OCI-LY7 (cell line): ENCODE data around the gene CARD8. TPM values are rescaled to one million over a fixed set of nuclear protein-coding genes. Genes with fewer than 3 reads are reported as not detected.

ENCODE experiments used
- BruUV-seq: library from RNA; stranded (reverse); fragments of 400-500 nt; replicated peaks from 2 replicates; lab custom pipeline; 2021; lab: Mats Ljungman, UMichigan
- CTCF ChIA-PET: fragments of 300-600 bp; sonication (Branson Sonifier 250); formaldehyde crosslinking; loops from one replicate; lab custom pipeline; 2022; ENCODE audit warnings: antibody characterized with exemption; ENCODE audit not compliant: unreplicated experiment; lab: Charles Lee
- POLR2A ChIA-PET: fragments of 300-600 bp; sonication (Branson Sonifier 250); formaldehyde crosslinking; loops from one replicate; lab custom pipeline; 2022; ENCODE audit warnings: antibody characterized with exemption; lab: Charles Lee
- DNase-seq: peaks from one replicate; pipeline ENCODE4 v3.0.0-alpha.2; 2015; ENCODE audit warnings: low spot score
- H2AFZ ChIP-seq: fragments of 200-600 bp; sonication (generic), shearing (Covaris generic); 2 replicates; pipeline ENCODE4 v1.6.1; 2014; ENCODE audit warnings: mild to moderate bottlenecking, antibody characterized with exemption, low read length, moderate library complexity
- H3K27ac ChIP-seq: fragments of 200-600 bp; sonication (generic); 2 replicates; pipeline ENCODE4 v1.5.1; 2014; ENCODE audit warnings: mixed run types, low read depth, mild to moderate bottlenecking, moderate library complexity, low read length, inconsistent platforms; ENCODE audit not compliant: poor library complexity, severe bottlenecking
- H3K36me3 ChIP-seq: fragments of 200-600 bp; sonication (generic); 2 replicates; pipeline ENCODE4 v1.6.1; 2014; ENCODE audit warnings: mild to moderate bottlenecking, antibody characterized with exemption, low read length, moderate library complexity, mixed read lengths; ENCODE audit not compliant: insufficient read depth
- H3K4me1 ChIP-seq: fragments of 200-600 bp; sonication (generic); 2 replicates; pipeline ENCODE4 v1.5.1; 2014; ENCODE audit warnings: mild to moderate bottlenecking, low read length; ENCODE audit not compliant: insufficient read depth, poor library complexity, severe bottlenecking
- H3K4me2 ChIP-seq: fragments of 200-600 bp; sonication (generic); 2 replicates; pipeline ENCODE4 v1.6.1; 2014; ENCODE audit warnings: mild to moderate bottlenecking, low read length
- H3K4me3 ChIP-seq: fragments of 200-600 bp; sonication (generic); 2 replicates; pipeline ENCODE4 v1.5.1; 2014; ENCODE audit warnings: mild to moderate bottlenecking, low read depth, low read length; ENCODE audit not compliant: poor library complexity, severe bottlenecking
- H3K79me2 ChIP-seq: fragments of 200-600 bp; sonication (generic); 2 replicates; pipeline ENCODE4 v1.6.1; 2016; ENCODE audit warnings: low read depth, mild to moderate bottlenecking, low read length, moderate library complexity, mixed read lengths; ENCODE audit not compliant: insufficient read depth
- H3K9me2 ChIP-seq: fragments of 200-600 bp; sonication (generic); 2 replicates; pipeline ENCODE4 v1.6.1; 2016; ENCODE audit warnings: mild to moderate bottlenecking, low read length, mixed read lengths; ENCODE audit not compliant: insufficient read depth
- H3K9me3 ChIP-seq: fragments of 200-600 bp; sonication (generic); 2 replicates; pipeline ENCODE4 v1.6.1; 2014; ENCODE audit warnings: mild to moderate bottlenecking, mixed run types, low read length, mixed read lengths
- H4K20me1 ChIP-seq: fragments of 200-600 bp; sonication (generic); 2 replicates; pipeline ENCODE4 v1.6.1; 2014; ENCODE audit warnings: mild to moderate bottlenecking, antibody characterized with exemption, low read length, moderate library complexity, mixed read lengths; ENCODE audit not compliant: insufficient read depth
- CTCF ChIP-seq: fragments of 200-600 bp; sonication (generic); conservative IDR thresholded peaks from 2 replicates; pipeline ENCODE4 v1.5.1; 2014; ENCODE audit warnings: mild to moderate bottlenecking, antibody characterized with exemption, low read length, moderate library complexity, mixed read lengths
- EZH2phosphoT487 ChIP-seq: fragments of 200-600 bp; sonication (generic); IDR thresholded peaks from 2 replicates; pipeline ENCODE4 v1.6.1; 2018; ENCODE audit warnings: low read depth, borderline replicate concordance, mild to moderate bottlenecking, mixed run types, antibody characterized with exemption, low read length, moderate library complexity, mixed read lengths
- intact Hi-C: fragments of 100-400 bp; cut with micrococcal nuclease; formaldehyde crosslinking; loops from one replicate; pipeline ENCODE4 v1.10.0; 2022; ENCODE audit not compliant: unreplicated experiment
- total RNA-seq, 2 experiments: library from RNA; depleted of rRNA in 1 of 2; stranded (reverse); fragments of >200 nt in 1 of 2; shearing (Covaris generic) in 1 of 2; gene quantifications; 2 replicates each; pipeline ENCODE4 v1.2.3, GENCODE V29; 2014 to 2022

The CARD8 gene
- total RNA-seq, 2 experiments from 2014 or later = 51.0 to 56.1 TPM

- POLR2A ChIA-PET = no interaction called here
- no peaks in the 10 kb centered on the region for H3K9me2 ChIP-seq
- no peak for DNase-seq
- H3K27ac ChIP-seq = no peak overlapping the region
- H3K4me2 ChIP-seq = no peak overlapping the region
- CTCF ChIA-PET = no interaction called here
- no peaks in the 10 kb centered on the region for H3K4me1 ChIP-seq
- 0 out of 2 replicates have a peak, but pooled peaks cover 6% of the 10 kb centered on the region for H3K9me3 ChIP-seq
- H3K4me3 ChIP-seq = no peak overlapping the region
- no TSS peak for BruUV-seq
- intact Hi-C loops = no loop called here
- no peaks in the 10 kb centered on the region for H3K79me2 ChIP-seq
- TF ChIP-seq CTCF (no peak), EZH2phosphoT487 (no peak)
- no peaks in the 10 kb centered on the region for H4K20me1 ChIP-seq
- no peak overlapping the region for H2AFZ ChIP-seq
- no peaks in the 10 kb centered on the region for H3K36me3 ChIP-seq
Observed at GRCh38 chr19:48283908-48284307, 28.2 kb upstream of the CARD8 start.

DNA sequence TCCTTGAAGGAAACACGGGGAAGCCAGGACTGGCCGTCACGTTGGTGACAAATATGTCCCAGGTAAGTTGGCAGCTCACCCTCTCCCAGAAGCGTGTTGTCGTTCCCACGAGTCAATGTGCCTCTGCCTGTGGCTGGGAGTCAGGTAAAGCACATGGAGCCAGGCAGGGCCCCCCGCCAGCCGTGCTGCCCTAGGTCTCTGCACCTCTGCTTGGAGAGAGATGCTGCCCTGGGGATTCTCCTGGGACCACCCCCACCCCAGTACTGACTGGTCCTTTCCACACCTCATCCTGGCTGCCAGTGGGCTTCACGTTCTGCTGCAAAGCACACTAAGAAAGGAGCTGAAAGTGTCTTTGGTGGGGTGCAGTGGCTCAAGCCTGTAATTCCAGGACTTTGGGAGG lies 24.0 kb upstream of the CARD8 start:
- H3K79me2 ChIP-seq = no peaks in the 10 kb centered on the region
- ChIA-PET CTCF (no interaction called here), POLR2A (no interaction called here)
- H4K20me1 ChIP-seq = no peaks in the 10 kb centered on the region
- H3K27ac ChIP-seq = no peak overlapping the region
- 0 out of 2 replicates have a peak, but pooled peaks cover 6% of the 10 kb centered on the region for H3K9me3 ChIP-seq
- H3K36me3 ChIP-seq = no peaks in the 10 kb centered on the region
- H3K4me2 ChIP-seq = no peak overlapping the region
- no peak overlapping the region for H3K4me3 ChIP-seq
- no peak overlapping the region for H2AFZ ChIP-seq
- no peak for TF ChIP-seq EZH2phosphoT487
- no peak for TF ChIP-seq CTCF
- intact Hi-C loops = no loop called here
- no peaks in the 10 kb centered on the region for H3K9me2 ChIP-seq
- no peaks in the 10 kb centered on the region for H3K4me1 ChIP-seq
- BruUV-seq = no TSS peak
- DNase-seq = no peak

DNA sequence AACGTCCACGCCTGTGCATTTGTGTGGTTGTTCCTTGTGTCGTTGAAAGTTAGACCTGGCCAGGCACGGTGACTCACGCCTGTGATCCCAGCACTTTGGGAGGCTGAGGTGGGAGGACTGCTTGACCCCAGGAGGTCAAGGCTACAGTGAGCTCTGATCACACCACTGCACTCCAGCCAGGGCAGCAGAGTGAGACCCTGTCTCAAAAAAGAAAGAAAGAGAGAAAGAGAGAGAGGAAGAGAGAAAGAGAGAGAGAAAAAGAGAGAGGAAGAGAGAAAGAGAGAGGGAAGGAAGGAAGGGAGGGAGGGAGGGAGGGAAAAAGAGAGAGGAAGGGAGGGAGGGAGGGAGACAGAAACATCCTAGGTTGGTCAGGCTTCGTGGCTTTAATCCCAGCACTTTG lies 19.2 kb upstream of the CARD8 start:
- ChIA-PET CTCF (no interaction called here), POLR2A (no interaction called here)
- no peaks in the 10 kb centered on the region for H3K4me1 ChIP-seq
- intact Hi-C loops = no loop called here
- no peaks in the 10 kb centered on the region for H3K9me3 ChIP-seq
- BruUV-seq = no TSS peak
- TF ChIP-seq CTCF (no peak), EZH2phosphoT487 (no peak)
- H3K79me2 ChIP-seq = no peaks in the 10 kb centered on the region
- H3K4me3 ChIP-seq = no peak overlapping the region
- no peaks in the 10 kb centered on the region for H3K9me2 ChIP-seq
- H4K20me1 ChIP-seq = no peaks in the 10 kb centered on the region
- DNase-seq = no peak
- H2AFZ ChIP-seq = no peak overlapping the region
- no peak overlapping the region for H3K4me2 ChIP-seq
- H3K27ac ChIP-seq = no peak overlapping the region
- no peaks in the 10 kb centered on the region for H3K36me3 ChIP-seq
